Ammon's horn (tissue), 1 donor: ENCODE data around the gene KANSL3.
"Not testable (repeated sequence)": the region's sequence is repeated elsewhere in the genome, so short reads cannot be mapped to it uniquely, and the experiment has no call there.

Experiments used
- DNase-seq: peaks from one replicate; pipeline ENCODE4 v3.0.0-alpha.2; 2016; ENCODE audit warnings: low spot score

KANSL3 gene

DNA sequence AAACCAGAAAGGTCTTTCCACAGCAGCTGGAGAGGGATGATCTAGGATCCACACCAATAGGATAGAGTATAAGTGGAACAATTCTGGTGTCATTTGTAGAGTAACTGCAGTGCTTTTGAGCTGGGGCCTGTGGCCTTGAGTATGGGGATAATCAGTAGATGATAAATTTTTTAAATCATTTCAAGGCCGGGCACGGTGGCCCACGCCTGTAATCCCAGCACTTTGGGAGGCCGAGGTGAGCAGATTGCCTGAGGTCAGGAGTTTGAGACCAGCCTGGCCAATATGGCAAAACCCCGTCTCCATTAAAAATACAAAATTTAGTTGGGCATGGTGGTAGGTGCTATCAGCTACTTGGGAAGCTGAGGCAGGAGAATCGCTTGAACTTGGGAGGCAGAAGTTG lies 80.7 kb downstream of the KANSL3 start:
- DNase-seq, result not testable (repeated sequence)

DNA sequence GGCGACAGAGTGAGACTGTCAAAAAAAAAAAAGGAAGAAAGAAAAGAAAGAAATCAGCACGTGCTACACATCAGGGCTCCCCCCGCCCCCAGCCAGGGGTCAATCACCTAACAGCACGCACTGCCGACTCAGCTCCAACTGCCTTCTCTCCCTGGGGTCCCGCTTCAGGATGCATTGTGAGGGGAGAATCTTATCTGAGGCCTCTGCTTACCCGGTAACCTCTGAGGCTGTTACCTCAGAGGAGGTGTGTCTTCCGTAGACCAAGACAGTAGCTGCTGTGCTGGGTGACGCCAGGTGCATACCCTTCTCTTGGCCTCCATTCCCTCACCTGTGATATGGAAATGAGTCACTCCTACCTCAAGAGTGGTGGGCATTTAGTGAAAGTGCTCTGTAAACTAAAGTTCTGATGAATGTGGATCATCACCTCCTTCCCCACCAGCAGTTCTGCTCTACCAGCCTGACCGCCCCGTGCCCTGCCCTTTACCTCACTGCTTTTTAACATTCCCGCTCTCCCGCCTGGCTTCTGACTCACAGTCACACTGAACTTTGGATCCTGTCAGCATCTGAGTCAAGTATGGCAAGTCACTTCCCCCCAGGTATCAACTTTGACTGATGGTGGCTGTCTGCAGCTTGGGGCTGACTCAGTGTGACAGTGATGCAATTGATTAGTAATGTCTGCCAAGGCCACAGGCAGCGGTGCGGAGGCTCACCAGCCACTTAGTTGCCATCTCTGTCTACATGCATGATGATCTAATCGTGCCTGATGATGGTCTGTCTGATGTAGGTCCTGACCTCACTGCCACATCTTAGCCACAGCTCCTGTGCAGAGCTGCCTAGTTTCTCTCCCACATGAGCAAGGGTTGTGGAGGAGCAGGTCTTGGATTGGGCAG lies 81.4 kb downstream of the KANSL3 start:
- DNase-seq, result no peak

- no peak for DNase-seq
Observed at GRCh38 chr2:96555146-96555610, 82.9 kb downstream of the KANSL3 start.

- peak; percentile 85 for DNase-seq
Observed at GRCh38 chr2:96554293-96555145, 83.6 kb downstream of the KANSL3 start.

- DNase-seq, result not testable (repeated sequence)
Observed at GRCh38 chr2:96553957-96554292, 84.2 kb downstream of the KANSL3 start.

DNA sequence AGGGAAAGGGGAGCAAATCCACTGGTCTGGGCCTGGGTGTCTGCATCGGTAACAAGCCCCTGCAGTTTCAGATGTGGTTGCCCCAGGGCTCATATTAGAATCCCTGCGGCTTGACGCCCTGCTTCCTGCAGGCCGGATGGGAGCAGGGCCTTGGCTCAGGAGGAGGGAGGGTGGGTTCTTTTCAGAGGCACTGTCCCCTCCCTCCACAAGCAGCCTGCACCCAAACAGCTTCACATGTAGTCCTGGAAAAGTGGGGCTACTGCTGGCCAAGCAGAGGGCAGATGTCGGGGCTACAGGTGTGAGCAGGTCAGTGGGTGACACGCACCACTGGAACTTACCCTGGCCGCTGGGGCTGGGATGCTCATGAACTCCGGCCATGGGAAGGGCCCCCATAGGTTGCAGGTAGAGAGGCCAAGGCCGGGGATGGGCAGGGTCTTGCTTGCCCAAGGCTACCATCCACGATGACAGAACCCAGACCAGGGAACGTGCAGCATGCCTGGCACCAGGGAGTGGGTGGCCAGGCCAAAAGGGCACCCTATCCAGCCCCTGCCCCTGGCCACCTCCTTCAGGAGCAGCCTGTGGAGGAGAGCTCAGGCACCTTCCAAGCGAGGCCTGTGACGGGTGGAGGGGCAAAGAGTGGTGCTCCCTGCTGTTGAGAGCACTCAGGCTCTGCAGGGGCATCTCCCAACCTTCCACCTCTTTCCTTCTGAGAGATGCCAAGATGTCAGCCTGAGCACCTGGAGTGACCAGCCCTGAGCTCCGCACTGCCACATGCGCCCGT lies 84.7 kb downstream of the KANSL3 start:
- no peak for DNase-seq

- no peak for DNase-seq
Observed at GRCh38 chr2:96552315-96553175, 85.6 kb downstream of the KANSL3 start.

DNA sequence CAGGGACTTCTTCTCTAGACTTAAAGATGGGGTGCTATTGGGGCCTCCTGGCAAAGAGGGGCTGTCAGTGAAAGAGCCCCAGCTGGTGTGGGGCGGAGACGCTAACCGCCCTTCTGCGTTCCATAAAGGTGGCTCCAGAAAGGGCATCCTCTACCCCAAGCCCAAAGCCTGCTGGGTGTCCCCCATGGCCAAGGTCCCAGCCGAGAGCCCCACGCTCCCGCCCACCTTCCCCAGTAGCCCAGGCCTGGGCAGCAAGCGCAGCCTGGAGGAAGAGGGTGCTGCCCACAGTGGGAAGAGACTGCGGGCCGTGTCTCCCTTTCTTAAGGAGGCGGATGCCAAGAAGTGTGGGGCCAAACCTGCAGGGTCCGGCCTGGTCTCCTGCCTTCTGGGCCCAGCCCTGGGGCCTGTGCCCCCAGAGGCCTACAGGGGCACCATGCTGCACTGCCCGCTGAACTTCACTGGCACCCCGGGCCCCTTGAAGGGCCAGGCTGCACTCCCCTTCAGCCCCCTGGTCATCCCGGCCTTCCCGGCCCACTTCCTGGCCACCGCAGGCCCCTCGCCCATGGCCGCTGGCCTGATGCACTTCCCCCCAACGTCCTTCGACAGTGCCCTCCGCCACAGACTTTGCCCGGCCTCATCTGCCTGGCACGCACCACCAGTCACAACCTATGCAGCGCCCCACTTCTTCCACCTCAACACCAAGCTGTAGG lies 86.4 kb downstream of the KANSL3 start:
- no peak for DNase-seq

- DNase-seq, result no peak
Observed at GRCh38 chr2:96550787-96551604, 87.1 kb downstream of the KANSL3 start.

- no peak for DNase-seq
Observed at GRCh38 chr2:96549967-96550786, 87.9 kb downstream of the KANSL3 start.

GRCh38 chr2:96549466-96549785 lies 88.7 kb downstream of the KANSL3 start:
- DNase-seq, result no peak

- DNase-seq, result no peak
Observed at GRCh38 chr2:96548558-96549465, 89.3 kb downstream of the KANSL3 start.

GRCh38 chr2:96547731-96548171 lies 90.4 kb downstream of the KANSL3 start:
- no peak for DNase-seq

- no peak for DNase-seq
Observed at GRCh38 chr2:96547203-96547641, 90.9 kb downstream of the KANSL3 start.

DNA sequence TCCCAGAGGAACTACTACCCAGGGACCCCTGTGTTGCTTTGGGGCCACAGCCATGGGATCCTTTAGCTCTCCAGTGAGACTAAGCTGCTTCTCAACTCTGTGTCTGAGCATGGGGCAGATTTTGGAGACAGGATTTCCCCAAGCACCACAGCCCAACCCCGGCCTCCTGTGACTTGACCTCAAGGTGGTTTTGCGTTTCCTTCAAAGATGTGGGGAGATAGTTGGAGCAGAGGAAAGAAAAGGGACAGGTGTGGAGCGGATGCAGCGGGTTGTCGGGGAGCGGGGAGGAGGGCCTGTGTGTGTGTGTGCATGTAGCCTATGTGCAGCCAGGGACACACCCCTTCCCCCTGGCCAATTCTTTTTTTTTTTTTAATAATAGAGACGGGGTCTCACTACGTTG lies 91.3 kb downstream of the KANSL3 start:
- DNase-seq, result no peak

DNA sequence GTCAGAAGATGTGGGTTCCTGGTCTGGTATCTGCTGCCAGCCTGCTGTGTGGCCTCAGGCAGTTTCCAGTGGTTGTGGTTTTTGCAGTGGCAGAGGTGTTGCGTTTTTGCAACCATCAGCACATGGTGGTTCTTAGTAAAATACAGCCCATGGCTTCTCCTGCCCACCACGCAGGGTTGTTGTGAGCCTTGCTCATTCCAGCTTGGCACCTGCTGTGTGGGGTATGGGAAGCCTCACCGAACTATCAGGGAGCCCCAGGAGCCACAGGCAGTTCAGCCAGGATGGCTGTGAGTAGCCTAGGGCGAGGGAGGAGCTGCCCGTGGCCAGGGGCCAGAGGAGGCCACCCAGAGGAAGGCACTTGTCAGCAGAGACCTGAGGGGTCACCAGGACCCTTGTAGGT lies 91.8 kb downstream of the KANSL3 start:
- no peak for DNase-seq
